PC-9 (cell line): Measurements from ENCODE around the gene LRP8. TPM values are rescaled to one million over a fixed set of nuclear protein-coding genes. Genes with fewer than 3 reads are reported as not detected.

Source experiments
- BruUV-seq: library from RNA; stranded (reverse); fragments of 400-500 nt; replicated peaks from 2 replicates; lab custom pipeline; 2021; lab: Mats Ljungman, UMichigan
- CTCF ChIA-PET: fragments of 300-600 bp; sonication (Branson Sonifier 250); formaldehyde crosslinking; loops from one replicate; lab custom pipeline; 2022; ENCODE audit warnings: antibody characterized with exemption; lab: Charles Lee
- POLR2A ChIA-PET: fragments of 300-600 bp; sonication (Branson Sonifier 250); formaldehyde crosslinking; loops from one replicate; lab custom pipeline; 2022; ENCODE audit warnings: antibody characterized with exemption; ENCODE audit not compliant: unreplicated experiment; lab: Charles Lee
- DNase-seq, 2 experiments: peaks; one replicate each; pipeline versions ENCODE4 v3.0.0 to v3.0.0-alpha.2; 2015 to 2022; ENCODE audit warnings: mixed read lengths in 1 of 2
- H2AFZ ChIP-seq: fragments of 200-600 bp; sonication (generic); 2 replicates; pipeline ENCODE4 v1.8.1; 2017; ENCODE audit warnings: antibody characterized with exemption
- H3F3A ChIP-seq: fragments of 200-600 bp; sonication (generic); 2 replicates; pipeline ENCODE4 v1.8.1; 2017; ENCODE audit warnings: antibody characterized with exemption, mild to moderate bottlenecking, low read depth; ENCODE audit not compliant: insufficient read depth
- H3K27ac ChIP-seq: fragments of 200-600 bp; sonication (generic); 2 replicates; pipeline ENCODE4 v1.6.1; 2016; ENCODE audit warnings: mixed run types
- H3K27me3 ChIP-seq: fragments of 200-600 bp; sonication (generic); 2 replicates; pipeline ENCODE4 v1.6.1; 2016; ENCODE audit warnings: low read depth, mixed run types; ENCODE audit not compliant: insufficient read depth
- H3K36me3 ChIP-seq: fragments of 200-600 bp; sonication (generic); 2 replicates; pipeline ENCODE4 v1.6.1; 2016; ENCODE audit warnings: low read depth, mixed run types
- H3K4me1 ChIP-seq: fragments of 200-600 bp; sonication (generic); replicated peaks from 2 replicates; pipeline ENCODE4 v1.6.1; 2016; ENCODE audit warnings: mixed run types; ENCODE audit not compliant: insufficient read depth
- H3K4me2 ChIP-seq: fragments of 200-600 bp; sonication (generic); 2 replicates; pipeline ENCODE4 v1.6.1; 2017; ENCODE audit warnings: mixed run types
- H3K4me3 ChIP-seq: fragments of 200-600 bp; sonication (generic); 2 replicates; pipeline ENCODE4 v1.6.1; 2016; ENCODE audit warnings: mixed run types
- H3K79me2 ChIP-seq: fragments of 200-600 bp; sonication (generic); 2 replicates; pipeline ENCODE4 v1.6.1; 2017; ENCODE audit warnings: low read depth, mixed run types
- H3K9me2 ChIP-seq: fragments of 200-600 bp; sonication (generic); 2 replicates; pipeline ENCODE4 v1.8.1; 2017; ENCODE audit warnings: mild to moderate bottlenecking; ENCODE audit not compliant: insufficient read depth
- H3K9me3 ChIP-seq: fragments of 200-600 bp; sonication (generic); 2 replicates; pipeline ENCODE4 v1.8.1; 2016; ENCODE audit warnings: low read depth; ENCODE audit not compliant: insufficient read depth
- H4K20me1 ChIP-seq: fragments of 200-600 bp; sonication (generic); 2 replicates; pipeline ENCODE4 v1.8.1; 2017; ENCODE audit not compliant: insufficient read depth
- CTCF ChIP-seq: fragments of 200-600 bp; sonication (generic); conservative IDR thresholded peaks from 2 replicates; pipeline ENCODE4 v1.6.1; 2017; ENCODE audit warnings: mixed run types, antibody characterized with exemption, mild to moderate bottlenecking, moderate library complexity
- EZH2 ChIP-seq: fragments of 200-600 bp; sonication (generic); IDR thresholded peaks from 2 replicates; pipeline ENCODE4 v1.8.0; 2017; ENCODE audit warnings: antibody characterized with exemption, low read depth
- intact Hi-C: fragments of 100-400 bp; cut with micrococcal nuclease; formaldehyde crosslinking; loops from one replicate; pipeline ENCODE4 v1.10.0; 2022; ENCODE audit not compliant: unreplicated experiment
- total RNA-seq: library from RNA; stranded (reverse); gene quantifications from 2 replicates; pipeline ENCODE4 v1.2.3, GENCODE V29; 2021

Gene LRP8
- total RNA-seq, 1 experiment from 2014 or later = 85.3 TPM

DNA sequence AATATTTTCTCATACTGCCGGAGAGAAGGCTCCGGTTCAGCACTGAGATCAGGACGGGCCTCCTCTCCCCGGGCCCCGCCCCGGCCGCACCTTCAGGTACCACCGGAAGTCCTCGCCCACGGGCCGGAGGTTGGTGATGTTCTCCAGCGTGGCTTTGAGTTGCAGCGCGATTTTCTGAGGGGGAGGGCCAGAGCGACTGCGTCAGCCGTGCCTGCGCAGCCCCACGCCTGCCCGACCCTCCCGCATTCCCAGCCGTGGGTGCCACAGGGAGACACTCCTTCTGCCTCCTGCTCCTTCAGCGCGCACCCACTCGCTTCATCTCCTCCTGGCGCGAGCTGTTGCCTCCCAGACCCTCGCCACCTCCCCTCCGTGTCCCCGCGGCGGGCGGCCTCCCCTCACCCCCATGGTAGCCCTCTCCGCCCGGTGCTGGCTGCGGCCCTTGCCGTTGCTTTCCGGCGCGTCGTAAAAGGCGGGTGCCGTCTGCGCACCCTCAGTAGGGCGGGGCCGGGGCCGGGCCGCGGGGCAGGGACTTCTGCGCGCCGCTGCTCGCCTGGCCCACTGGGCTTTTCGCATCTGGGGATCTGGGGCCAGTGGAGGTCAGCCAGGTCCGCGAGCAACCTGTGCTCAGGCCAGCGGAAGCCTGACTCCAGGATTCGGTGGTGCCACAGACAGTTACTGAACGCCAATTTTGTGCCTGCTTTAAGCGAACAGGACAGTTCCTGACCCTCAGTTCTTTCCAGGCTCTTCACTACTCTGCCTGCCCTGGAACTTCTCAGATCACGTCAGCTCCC lies 107.5 kb downstream of the LRP8 start, which contains the start of gene CZIB:
TSS of gene CZIB (minus strand) at position 464 of the 791 bp plus-strand sequence. CDS start at position 405, 59 bp downstream.
- BruUV-seq = no TSS peak
- CTCF ChIA-PET = no interaction called here
- H3K4me2 ChIP-seq = peak within 1 kb of the TSS; percentile 94
- peaks cover 6% of the 10 kb centered on the region; the same call in 1 of the 2 replicates for H3F3A ChIP-seq
- H3K27me3 ChIP-seq = no peaks in the 10 kb centered on the region
- TF ChIP-seq CTCF (no peak), EZH2 (no peak)
- H3K9me3 ChIP-seq = no peaks in the 10 kb centered on the region
- H3K36me3 ChIP-seq = no peaks in the 10 kb centered on the region
- DNase-seq = peak; percentile 84 to 96
- peaks cover 17% of the 10 kb centered on the region for H3K79me2 ChIP-seq
- peak within 1 kb of the TSS; percentile 79 for H3K4me3 ChIP-seq
- H3K27ac ChIP-seq = peak within 1 kb of the TSS; percentile 70
- no peaks in the 10 kb centered on the region for H3K9me2 ChIP-seq
- no peaks in the 10 kb centered on the region for H4K20me1 ChIP-seq
- POLR2A ChIA-PET = interaction anchor here (0.7 kb wide), 1 partner anchor 106 kb away, joined by 5 read pairs; no protein-coding TSS in a partner anchor
- intact Hi-C loops = loop anchor here (1.0 to 2.0 kb wide), 2 partner anchors 18 to 24 kb away; partner anchors contain the start of genes CPT2 and MAGOH
- H3K4me1 ChIP-seq = peaks cover 16% of the 10 kb centered on the region
- peak within 1 kb of the TSS; percentile 91 for H2AFZ ChIP-seq

- Histone ChIP-seq H3K9me3 (no peaks in the 10 kb centered on the region), H3K36me3 (no peaks in the 10 kb centered on the region), H3K27ac (peak overlapping the region; percentile 70), H2AFZ (peak overlapping the region; percentile 91), H3K4me2 (peak overlapping the region; percentile 94), H3K27me3 (no peaks in the 10 kb centered on the region), H3K9me2 (no peaks in the 10 kb centered on the region), H3K4me3 (peak overlapping the region; percentile 79), H4K20me1 (no peaks in the 10 kb centered on the region), H3F3A (peaks cover 6% of the 10 kb centered on the region; the same call in 1 of the 2 replicates), H3K4me1 (peaks cover 16% of the 10 kb centered on the region), H3K79me2 (peaks cover 17% of the 10 kb centered on the region)
- ChIA-PET CTCF (no interaction called here), POLR2A (interaction anchor here (0.6 to 0.8 kb wide), 3 partner anchors 107 to 377 kb away, joined by 3 to 5 read pairs (median 4); partner anchors contain the start of gene ZYG11A)
- intact Hi-C loops = loop anchor here (1.0 to 2.0 kb wide), 2 partner anchors 19 to 23 kb away; partner anchors contain the start of genes CPT2 and MAGOH
- no peak for DNase-seq
- TF ChIP-seq EZH2 = no peak
- TF ChIP-seq CTCF = no peak
- BruUV-seq = TSS peak; percentile 75
These were observed 108.2 kb downstream of the LRP8 start for GRCh38 chr1:53219711-53220110.

DNA sequence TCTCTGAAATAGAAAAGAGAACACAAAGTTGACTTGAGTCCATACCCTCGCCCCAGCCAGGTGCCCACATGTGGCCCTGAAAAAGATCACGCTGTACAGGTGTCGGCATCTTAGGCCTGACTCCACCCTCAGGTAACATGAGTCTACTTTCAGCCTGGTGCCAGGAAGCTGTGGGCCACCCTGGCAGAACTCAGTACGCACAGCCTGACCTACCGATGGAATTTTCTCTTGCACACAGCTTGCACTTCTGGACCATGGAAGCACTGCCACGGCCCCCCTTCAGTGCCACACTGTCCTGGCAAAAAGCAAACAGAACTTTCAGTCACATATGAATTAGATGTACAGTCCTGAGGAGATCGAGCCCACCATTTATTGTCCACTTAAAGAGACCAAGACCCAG lies 109.7 kb downstream of the LRP8 start:
- no peaks in the 10 kb centered on the region for H3K36me3 ChIP-seq
- ChIA-PET POLR2A (no interaction called here), CTCF (no interaction called here)
- TF ChIP-seq CTCF (no peak), EZH2 (no peak)
- no peak overlapping the region for H3K27ac ChIP-seq
- H3K79me2 ChIP-seq = peaks cover 17% of the 10 kb centered on the region
- no peaks in the 10 kb centered on the region for H4K20me1 ChIP-seq
- H3K9me3 ChIP-seq = no peaks in the 10 kb centered on the region
- H3K4me2 ChIP-seq = no peak overlapping the region
- no peaks in the 10 kb centered on the region for H3K9me2 ChIP-seq
- H3K4me3 ChIP-seq = no peak overlapping the region
- peaks cover 9% of the 10 kb centered on the region; the same call in 1 of the 2 replicates for H3F3A ChIP-seq
- H3K27me3 ChIP-seq = no peaks in the 10 kb centered on the region
- BruUV-seq = no TSS peak
- no peak for DNase-seq
- no peak overlapping the region for H2AFZ ChIP-seq
- intact Hi-C loops = no loop called here
- peaks cover 16% of the 10 kb centered on the region for H3K4me1 ChIP-seq
